ENCODE measurements around the gene EPSTI1.

GRCh38 chr13:42964761-42965161, 27.3 kb downstream of the EPSTI1 start:
- TF ChIP-seq USF1 (IDR thresholded peaks at IDR 0.05; ENCODE audit: borderline replicate concordance, extremely low read length, insufficient read depth, low read depth, low read length) (no peak), SRF (IDR thresholded peaks at IDR 0.05; ENCODE audit: low read depth in 2 of 2, low read length in 2 of 2) (no peak), RCOR1 (conservative IDR thresholded peaks at IDR 0.05; ENCODE audit: low read depth, low read length) (no peak), NFYA (IDR thresholded peaks at IDR 0.05; ENCODE audit: borderline replicate concordance, low read depth, low read length) (no peak), MAX (IDR thresholded peaks at IDR 0.05; ENCODE audit: low read depth, low read length) (no peak), CTCF (IDR thresholded peaks at IDR 0.05 in 2 of 3, conservative IDR thresholded peaks at IDR 0.05 in 1 of 3; ENCODE audit: control insufficient read depth in 2 of 3, extremely low read depth in 1 of 3, insufficient read depth in 1 of 3, low read depth in 3 of 3, low read length in 3 of 3) (no peak), ZNF274 (IDR thresholded peaks at IDR 0.05; ENCODE audit: insufficient read depth, insufficient read length) (no peak), REST (IDR thresholded peaks at IDR 0.05; ENCODE audit: low read depth, low read length) (no peak), FOXK2 (IDR thresholded peaks at IDR 0.05) (no peak), POLR2AphosphoS5 (IDR thresholded peaks at IDR 0.05; ENCODE audit: low read length) (no peak), POLR2AphosphoS2 (IDR thresholded peaks at IDR 0.05; ENCODE audit: low read depth, low read length) (no peak)

All from GM12878 (cell line).